Urinary bladder (tissue), 4 donors: Measurements from ENCODE around the gene MRPL28. TPM values are rescaled to one million over a fixed set of nuclear protein-coding genes. Genes with fewer than 3 reads are reported as not detected.
"Not testable (repeated sequence)": the region's sequence is repeated elsewhere in the genome, so short reads cannot be mapped to it uniquely, and the experiment has no call there.

Source experiments
- DNase-seq: peaks from one replicate; pipeline ENCODE4 v3.0.0-alpha.2; 2015; ENCODE audit errors: extremely low spot score
- H3K27ac ChIP-seq: one replicate; pipeline ENCODE4 v1.5.1; 2013; ENCODE audit warnings: low read depth, mild to moderate bottlenecking, moderate library complexity
- H3K36me3 ChIP-seq: one replicate; pipeline ENCODE4 v1.6.1; 2013; ENCODE audit warnings: mild to moderate bottlenecking, moderate library complexity; ENCODE audit not compliant: insufficient read depth
- H3K4me1 ChIP-seq: one replicate; pipeline ENCODE4 v1.6.1; 2013; ENCODE audit warnings: mild to moderate bottlenecking, moderate library complexity; ENCODE audit not compliant: insufficient read depth
- H3K4me3 ChIP-seq: one replicate; pipeline ENCODE4 v1.5.1; 2013; ENCODE audit warnings: low read depth, low read length
- WGBS: extraction: QIAGEN DNeasy Blood & Tissue Kit; methylation state at CpG from one replicate; pipeline ENCODE4 v1.1.7; 2013; 5-methylcytosine and 5-hydroxymethylcytosine counted together
- polyA plus RNA-seq: library from polyadenylated mRNA; stranded (reverse); fragments of 200-250 nt; gene quantifications from one replicate; pipeline ENCODE4 v1.2.3, GENCODE V29; 2013
- total RNA-seq: library from RNA; depleted of rRNA; stranded (reverse); fragments of >200 nt; gene quantifications from one replicate; pipeline ENCODE4 v1.2.3, GENCODE V29; 2014
- donor health status: healthy with polysubstance abuse.
- donor health status: healthy.

Gene MRPL28
- total and polyA plus RNA-seq, 2 donors, result 20.3 to 81.1 TPM

GRCh38 chr16:364595-365491, 5.5 kb downstream of the MRPL28 start:
- H3K36me3 ChIP-seq, result peaks cover 4% of the 10 kb centered on the region
- no peak overlapping the region for H3K27ac ChIP-seq
- no peaks in the 10 kb centered on the region for H3K4me1 ChIP-seq
- no peak for DNase-seq
- WGBS, result 60% methylated on average over 19 of the region's 19 CpGs
- no peak overlapping the region for H3K4me3 ChIP-seq

- no peaks in the 10 kb centered on the region for H3K4me1 ChIP-seq
- DNase-seq, result no peak
- no peak overlapping the region for H3K27ac ChIP-seq
- WGBS, result 36% methylated on average over 24 of the region's 24 CpGs
- H3K36me3 ChIP-seq, result peaks cover 4% of the 10 kb centered on the region
- H3K4me3 ChIP-seq, result no peak overlapping the region
Measured at GRCh38 chr16:363766-364490, 6.4 kb downstream of the MRPL28 start.

GRCh38 chr16:363110-363765, 7.1 kb downstream of the MRPL28 start:
- 49% methylated on average over 20 of the region's 20 CpGs for WGBS
- Histone ChIP-seq H3K4me3 (no peak overlapping the region), H3K36me3 (peaks cover 4% of the 10 kb centered on the region), H3K4me1 (no peaks in the 10 kb centered on the region), H3K27ac (no peak overlapping the region)
- DNase-seq, result no peak

DNA sequence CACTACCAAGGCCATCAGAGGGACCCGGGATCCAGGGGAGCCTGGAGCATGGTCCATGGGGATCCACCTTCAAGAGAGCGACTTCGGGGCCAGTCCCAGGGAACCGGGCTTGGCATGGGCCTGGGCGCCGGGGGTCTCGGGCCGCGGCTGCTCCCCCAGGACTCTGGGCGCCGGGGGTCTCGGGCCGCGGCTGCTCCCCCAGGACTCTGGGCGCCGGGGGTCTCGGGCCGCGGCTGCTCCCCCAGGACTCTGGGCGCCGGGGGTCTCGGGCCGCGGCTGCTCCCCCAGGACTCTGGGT, 7.7 kb downstream of the MRPL28 start:
- 88% methylated on average over 22 of the region's 24 CpGs for WGBS
- not testable (repeated sequence) for H3K36me3 ChIP-seq, H3K27ac ChIP-seq, DNase-seq, H3K4me1 ChIP-seq, H3K4me3 ChIP-seq

GRCh38 chr16:361872-362701, 8.3 kb downstream of the MRPL28 start:
- WGBS, result 28% methylated on average over 30 of the region's 30 CpGs
- Histone ChIP-seq H3K36me3 (no peaks in the 10 kb centered on the region), H3K27ac (no peak overlapping the region), H3K4me1 (no peaks in the 10 kb centered on the region), H3K4me3 (no peak overlapping the region)
- DNase-seq, result no peak

GRCh38 chr16:361341-361871, 8.9 kb downstream of the MRPL28 start:
- WGBS, result 82% methylated on average over 30 of the region's 30 CpGs
- Histone ChIP-seq H3K36me3 (no peaks in the 10 kb centered on the region), H3K27ac (no peak overlapping the region), H3K4me1 (no peaks in the 10 kb centered on the region), H3K4me3 (no peak overlapping the region)
- DNase-seq, result no peak

GRCh38 chr16:360698-361336, 9.5 kb downstream of the MRPL28 start:
- 93% methylated on average over 47 of the region's 47 CpGs for WGBS
- no peak overlapping the region for H3K27ac ChIP-seq
- no peak overlapping the region for H3K4me3 ChIP-seq
- H3K36me3 ChIP-seq, result no peaks in the 10 kb centered on the region
- H3K4me1 ChIP-seq, result no peaks in the 10 kb centered on the region
- no peak for DNase-seq

- no peaks in the 10 kb centered on the region for H3K36me3 ChIP-seq
- no peak overlapping the region for H3K4me3 ChIP-seq
- H3K27ac ChIP-seq, result no peak overlapping the region
- DNase-seq, result no peak
- WGBS, result 88% methylated on average over 47 of the region's 47 CpGs
- H3K4me1 ChIP-seq, result no peaks in the 10 kb centered on the region
Measured at GRCh38 chr16:359871-360697, 10.3 kb downstream of the MRPL28 start.

DNA sequence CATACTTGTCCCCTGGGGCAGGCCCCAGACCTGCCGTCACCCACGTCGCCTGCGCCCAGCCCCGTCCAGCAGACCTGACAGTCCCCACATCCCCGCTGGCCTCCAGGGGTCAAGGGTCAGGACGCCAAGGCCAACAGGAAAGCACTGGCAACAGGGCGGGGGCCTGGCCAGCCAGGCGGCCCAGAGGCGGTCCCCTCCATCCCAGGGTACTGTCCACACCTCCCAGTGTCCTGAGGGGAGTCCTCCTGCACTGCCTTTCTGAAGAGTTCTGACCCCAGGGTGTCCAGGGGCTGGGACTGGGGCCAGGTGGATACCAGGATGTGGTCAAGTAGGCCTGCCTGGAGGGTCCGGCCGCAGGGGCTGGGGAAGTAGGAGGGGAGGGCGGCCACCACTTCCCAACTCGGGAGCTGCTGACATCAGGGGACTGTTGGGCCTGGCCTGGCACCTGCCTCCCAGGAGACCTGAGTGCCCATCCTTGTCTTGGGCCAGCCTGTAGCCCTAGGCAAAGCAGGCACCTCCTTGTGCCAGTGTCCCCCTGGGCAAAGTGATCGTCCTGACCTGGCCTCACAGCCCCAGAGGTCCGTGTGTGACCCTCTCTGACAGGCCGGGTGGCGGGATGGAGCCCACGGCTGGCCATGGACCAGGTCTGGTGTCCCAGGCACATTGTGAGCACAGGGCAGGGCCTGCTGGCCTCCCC, 11.1 kb downstream of the MRPL28 start:
- no peak overlapping the region for H3K4me3 ChIP-seq
- no peaks in the 10 kb centered on the region for H3K4me1 ChIP-seq
- no peak overlapping the region for H3K27ac ChIP-seq
- H3K36me3 ChIP-seq, result no peaks in the 10 kb centered on the region
- 73% methylated on average over 19 of the region's 19 CpGs for WGBS
- no peak for DNase-seq

GRCh38 chr16:356741-357140, 13.6 kb downstream of the MRPL28 start:
- H3K27ac ChIP-seq, result no peak overlapping the region
- no peak overlapping the region for H3K4me3 ChIP-seq
- H3K36me3 ChIP-seq, result no peaks in the 10 kb centered on the region
- no peaks in the 10 kb centered on the region for H3K4me1 ChIP-seq
- DNase-seq, result no peak
- WGBS, result 57% methylated on average over 12 of the region's 12 CpGs

GRCh38 chr16:354971-355461, 15.3 kb downstream of the MRPL28 start:
- no peaks in the 10 kb centered on the region for H3K4me1 ChIP-seq
- no peak for DNase-seq
- H3K4me3 ChIP-seq, result no peak overlapping the region
- 85% methylated on average over 10 of the region's 10 CpGs for WGBS
- no peak overlapping the region for H3K27ac ChIP-seq
- H3K36me3 ChIP-seq, result no peaks in the 10 kb centered on the region
